NCI-H146 treated with DMSO at 0.1 percent for 48 hours (cell line): ENCODE data around the gene CFAP119.

Experiments
- DNase-seq: peaks from one replicate; lab custom pipeline; 2025; ENCODE audit not compliant: unreplicated experiment; lab: John Stamatoyannopoulos, UW

CFAP119 gene

DNA sequence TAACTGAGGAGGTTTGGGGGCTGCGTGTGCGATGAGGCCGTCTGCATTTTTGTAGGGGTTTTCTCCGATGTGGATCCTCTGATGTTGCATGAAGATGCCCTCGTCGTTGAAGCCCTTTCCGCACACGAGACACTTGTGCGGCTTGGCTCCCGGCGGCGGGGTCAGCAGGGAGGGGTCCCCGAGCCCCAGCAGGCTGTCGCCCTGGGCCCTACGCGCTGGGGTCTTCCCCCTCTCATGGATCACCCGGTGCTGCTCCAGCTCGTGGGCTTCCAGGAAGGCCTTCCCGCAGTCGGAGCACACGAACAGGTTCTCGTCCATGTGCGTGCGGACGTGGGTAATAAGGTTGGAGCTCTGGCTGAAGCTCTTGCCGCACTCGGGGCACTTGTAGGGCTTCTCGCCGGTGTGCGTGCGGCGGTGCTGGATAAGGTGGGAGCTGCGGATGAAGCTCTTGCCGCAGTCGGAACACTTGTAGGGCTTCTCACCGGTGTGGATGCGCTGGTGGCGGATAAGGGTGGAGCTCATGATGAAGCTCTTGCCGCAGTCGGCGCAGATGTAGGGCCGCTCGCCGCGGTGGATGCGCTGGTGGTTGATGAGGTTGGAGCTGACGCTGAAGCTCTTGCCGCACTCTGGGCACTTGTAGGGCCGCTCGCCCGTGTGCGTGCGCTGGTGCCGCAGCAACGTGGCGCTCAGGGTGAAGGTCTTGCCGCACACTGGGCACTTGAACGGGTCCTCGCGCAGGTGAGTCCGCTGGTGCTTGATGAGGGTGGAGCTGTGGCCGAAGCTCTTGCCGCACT, 20.8 kb upstream of the CFAP119 start:
- no peak for DNase-seq

DNA sequence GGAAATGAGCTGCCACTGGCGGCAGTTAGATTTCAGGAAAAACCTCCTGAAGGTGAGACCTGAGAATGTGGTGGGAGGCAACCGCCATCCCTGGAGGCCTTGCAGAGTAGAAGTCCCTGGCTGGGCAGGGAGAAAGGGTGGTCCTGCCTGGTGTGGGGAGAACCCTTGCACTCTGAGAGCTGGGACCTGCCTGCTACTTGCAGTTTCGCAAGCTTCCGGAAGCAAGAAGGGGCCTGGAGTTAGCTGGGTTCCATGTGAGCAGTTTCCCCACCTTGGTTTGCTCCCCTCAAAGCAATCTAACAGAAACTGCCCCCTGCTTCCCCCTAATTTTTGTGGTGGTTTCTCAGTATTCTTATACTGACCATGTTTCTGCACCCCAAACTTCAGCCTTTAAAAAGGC, 18.7 kb upstream of the CFAP119 start:
- no peak for DNase-seq

GRCh38 chr16:30780021-30780420, 18.2 kb upstream of the CFAP119 start:
- DNase-seq, result no peak

DNA sequence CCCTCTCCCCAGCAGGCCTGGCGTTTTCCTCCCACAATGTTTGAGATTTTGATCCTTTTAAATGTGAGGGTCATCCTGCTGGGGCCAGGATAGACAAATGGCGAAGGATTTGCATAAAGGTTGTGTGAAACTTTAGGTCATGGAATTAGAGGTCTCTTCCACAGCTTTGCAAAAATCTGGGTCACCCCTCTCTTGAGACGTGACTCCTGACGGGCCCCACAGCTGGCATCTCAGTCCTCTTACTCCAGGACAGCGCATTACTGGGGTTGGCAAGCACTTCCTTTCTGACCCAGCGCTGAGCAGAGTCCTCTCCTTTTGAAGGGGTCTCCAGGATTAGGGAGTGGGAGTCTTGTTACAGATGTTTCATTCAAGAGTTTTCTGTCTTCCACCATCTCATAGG, 17.7 kb upstream of the CFAP119 start:
- DNase-seq, result no peak

DNA sequence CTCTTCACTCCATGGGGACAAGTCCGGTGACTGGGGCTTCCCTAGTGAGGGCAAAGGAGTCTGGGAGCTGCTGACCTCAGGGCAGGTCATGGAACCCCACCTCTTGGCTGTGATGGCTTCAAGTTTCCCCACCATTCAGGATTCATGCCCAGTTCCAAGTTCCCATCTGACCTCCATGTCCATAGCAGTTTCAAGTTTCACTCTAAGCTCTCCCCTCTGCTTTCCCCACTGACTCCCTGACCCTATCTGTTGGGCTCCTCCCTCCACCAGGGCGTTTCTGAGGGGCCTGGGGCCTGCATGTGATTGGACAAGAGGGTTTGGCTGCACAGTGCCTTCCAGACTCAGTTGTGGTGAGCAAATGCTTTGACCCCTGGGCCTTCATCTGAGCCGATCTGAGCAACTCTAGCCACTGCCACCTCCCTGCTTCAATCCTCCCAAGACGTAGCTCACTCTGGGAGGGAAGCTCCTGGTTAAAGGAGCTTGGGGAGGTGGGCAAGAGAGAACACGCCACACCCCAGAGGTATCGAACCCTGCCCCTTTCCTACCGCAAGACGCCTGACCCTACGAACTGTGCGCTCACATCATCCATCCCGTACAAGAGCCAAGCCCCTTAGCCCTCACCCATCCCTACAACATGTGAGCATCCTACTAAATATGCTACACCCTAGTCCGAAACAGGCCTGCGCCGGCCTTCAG, 16.8 kb upstream of the CFAP119 start:
- no peak for DNase-seq

DNA sequence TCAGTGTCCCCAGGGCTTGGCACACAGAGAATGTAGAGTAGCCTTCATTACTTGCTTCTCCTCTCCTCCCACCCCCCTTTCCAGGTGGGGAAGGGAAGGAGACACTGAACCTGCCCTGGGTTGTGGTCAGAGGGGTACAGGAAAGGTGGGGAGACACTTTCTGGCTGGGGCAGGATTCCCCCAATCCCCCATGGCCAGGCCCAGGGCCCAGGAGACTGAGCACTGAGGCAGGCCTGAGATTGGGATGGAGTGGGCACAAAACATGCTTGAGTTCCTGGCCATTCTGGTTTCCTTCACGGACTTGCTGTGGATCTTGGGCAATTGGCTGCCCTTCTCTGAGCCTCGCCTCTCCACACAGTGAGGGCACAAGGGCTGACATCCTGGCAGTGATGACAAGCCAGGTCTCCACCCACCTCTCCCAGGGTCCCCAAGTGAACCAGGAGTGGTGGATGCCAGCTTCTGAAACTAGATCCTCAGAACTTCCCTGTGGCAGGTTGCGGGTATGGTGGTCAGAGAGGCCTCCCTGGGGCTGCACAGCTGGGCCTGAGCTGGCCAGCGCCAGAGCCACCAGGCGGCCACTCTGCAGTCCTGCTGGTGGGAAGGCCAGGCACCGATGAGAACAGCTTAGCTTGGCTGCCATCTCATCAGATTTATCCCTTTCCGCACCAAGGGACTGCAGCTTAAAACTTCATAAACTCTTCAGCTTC, 15.9 kb upstream of the CFAP119 start:
- DNase-seq, result no peak

- peak; percentile 84 for DNase-seq
Observed at GRCh38 chr16:30775392-30776188, 13.7 kb upstream of the CFAP119 start.

- DNase-seq, result no peak
Observed at GRCh38 chr16:30775131-30775391, 13.2 kb upstream of the CFAP119 start.

- DNase-seq, result no peak
Observed at GRCh38 chr16:30774367-30775130, 12.7 kb upstream of the CFAP119 start.

DNA sequence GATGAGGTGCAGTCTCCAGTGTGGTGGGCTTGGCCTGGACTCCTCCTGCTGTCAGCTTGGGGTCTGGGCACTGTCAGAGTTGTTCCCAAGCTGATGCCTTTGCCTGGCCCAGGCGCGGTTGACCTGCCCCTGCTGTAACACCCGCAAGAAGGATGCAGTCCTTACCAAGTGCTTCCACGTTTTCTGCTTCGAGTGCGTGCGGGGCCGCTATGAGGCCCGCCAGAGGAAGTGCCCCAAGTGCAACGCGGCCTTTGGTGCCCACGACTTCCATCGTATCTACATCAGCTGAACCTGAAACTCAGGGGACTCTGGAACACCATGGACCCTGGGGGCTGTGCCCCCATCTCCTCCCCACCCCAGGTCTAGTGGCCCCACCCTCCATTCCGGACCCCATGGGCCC, 12.0 kb upstream of the CFAP119 start:
- DNase-seq, result no peak

DNA sequence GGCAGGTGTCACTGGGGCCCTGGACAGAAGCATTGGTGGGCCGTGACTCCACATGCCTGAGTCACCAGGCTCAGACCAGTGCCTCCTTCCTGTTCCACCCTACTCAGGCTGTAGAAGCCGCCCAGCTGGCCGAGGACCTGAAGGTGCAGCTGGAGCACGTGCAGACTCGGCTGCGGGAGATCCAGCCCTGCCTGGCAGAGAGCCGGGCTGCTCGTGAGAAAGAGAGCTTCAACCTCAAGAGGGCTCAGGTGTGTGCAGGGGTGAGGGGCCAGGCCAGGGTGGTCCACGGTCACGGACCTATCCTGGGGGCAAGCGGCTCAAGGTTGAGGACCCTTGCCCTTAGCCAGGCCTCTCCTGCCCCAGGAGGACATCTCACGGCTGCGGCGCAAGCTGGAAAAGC, 9.9 kb upstream of the CFAP119 start:
- no peak for DNase-seq

- DNase-seq, result no peak
Observed at GRCh38 chr16:30769379-30770089, 7.7 kb upstream of the CFAP119 start.

DNA sequence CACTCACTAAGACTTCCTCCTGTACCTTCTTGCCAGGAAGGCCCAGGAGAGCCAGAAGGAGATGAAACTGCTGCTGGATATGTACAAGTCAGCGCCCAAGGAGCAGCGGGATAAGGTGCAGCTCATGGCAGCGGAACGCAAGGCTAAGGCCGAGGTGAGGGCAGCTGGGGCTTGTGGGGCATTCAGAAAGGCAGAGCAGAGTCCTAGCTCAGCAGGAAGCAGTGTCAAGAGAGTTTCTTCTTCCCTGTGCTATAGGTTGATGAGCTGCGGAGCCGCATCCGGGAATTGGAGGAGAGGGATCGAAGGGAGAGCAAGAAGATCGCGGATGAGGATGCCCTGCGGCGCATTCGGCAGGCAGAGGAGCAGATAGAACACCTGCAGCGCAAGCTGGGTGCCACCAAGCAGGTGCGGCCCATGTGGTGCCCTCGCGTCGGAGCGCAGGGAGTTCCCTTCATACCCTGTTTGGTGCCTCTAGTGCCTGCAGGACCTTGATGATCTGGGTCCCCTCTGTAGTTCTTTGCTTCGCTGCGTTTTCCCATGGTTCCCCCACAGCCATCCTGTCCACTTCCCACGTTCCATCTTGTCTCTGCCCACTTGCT, 6.8 kb upstream of the CFAP119 start:
- DNase-seq, result no peak

GRCh38 chr16:30767767-30768465, 6.1 kb upstream of the CFAP119 start:
- no peak for DNase-seq

- no peak for DNase-seq
Observed at GRCh38 chr16:30766933-30767284, 5.0 kb upstream of the CFAP119 start.

DNA sequence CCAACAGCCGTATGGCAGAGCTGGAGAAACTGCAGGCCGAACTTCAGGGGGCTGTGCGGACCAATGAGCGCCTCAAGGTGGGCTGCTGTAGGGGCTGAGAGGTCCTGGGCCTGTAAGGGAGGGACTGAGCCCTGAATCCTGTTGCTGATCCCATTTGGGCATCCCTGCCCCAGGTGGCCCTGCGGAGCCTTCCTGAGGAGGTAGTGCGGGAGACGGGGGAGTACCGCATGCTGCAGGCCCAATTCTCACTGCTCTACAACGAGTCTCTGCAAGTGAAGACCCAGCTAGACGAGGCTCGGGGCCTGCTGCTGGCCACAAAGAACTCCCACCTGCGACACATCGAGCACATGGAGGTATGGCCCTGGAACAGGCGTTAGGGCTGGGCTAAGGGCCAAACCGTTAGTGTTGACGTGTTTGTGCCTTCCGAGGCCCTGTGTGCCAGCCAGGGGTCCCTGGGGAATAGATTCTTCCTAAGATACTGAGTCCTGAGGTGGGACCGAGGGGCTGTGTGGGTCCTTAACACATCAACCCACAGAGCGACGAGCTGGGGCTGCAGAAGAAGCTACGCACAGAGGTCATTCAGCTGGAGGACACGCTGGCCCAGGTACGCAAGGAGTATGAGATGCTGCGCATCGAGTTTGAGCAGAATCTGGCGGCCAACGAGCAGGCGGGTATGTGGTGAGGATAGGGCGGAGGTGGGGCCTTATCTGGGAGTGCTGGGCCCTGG, 4.5 kb upstream of the CFAP119 start:
- DNase-seq, result no peak

- DNase-seq, result no peak
Observed at GRCh38 chr16:30764816-30765465, 3.1 kb upstream of the CFAP119 start.

GRCh38 chr16:30764086-30764485, 2.2 kb upstream of the CFAP119 start:
- no peak for DNase-seq
